DMS153 treated with DMSO at 0.1 percent for 48 hours (cell line): ENCODE results near the gene FCF1.

ENCODE experiments used
- DNase-seq: peaks from one replicate; lab custom pipeline; 2025; ENCODE audit not compliant: unreplicated experiment; lab: John Stamatoyannopoulos, UW

Gene FCF1

GRCh38 chr14:74712499-74713394, at the start of gene FCF1, which contains the start of gene AREL1:
Gene FCF1, plus strand, starts transcription at chr14:74713144. Its CDS starts 54 bp downstream, at chr14:74713198.
Gene AREL1, minus strand, starts transcription at chr14:74713080. Its CDS starts 27,465 bp downstream, at chr14:74685615.
- no peak for DNase-seq

- DNase-seq, result no peak
These were observed 49.1 kb upstream of the FCF1 start for GRCh38 chr14:74663884-74664283.

- no peak for DNase-seq
These were observed 48.2 kb upstream of the FCF1 start for GRCh38 chr14:74664717-74665116.

- DNase-seq, result no peak
These were observed 45.2 kb upstream of the FCF1 start for GRCh38 chr14:74667758-74668157.

GRCh38 chr14:74669256-74669655, 43.7 kb upstream of the FCF1 start:
- no peak for DNase-seq

GRCh38 chr14:74669846-74670245, 43.1 kb upstream of the FCF1 start:
- no peak for DNase-seq

GRCh38 chr14:74670726-74671411, 42.1 kb upstream of the FCF1 start:
- DNase-seq, result no peak

GRCh38 chr14:74671789-74672188, 41.2 kb upstream of the FCF1 start:
- no peak for DNase-seq

- no peak for DNase-seq
These were observed 39.2 kb upstream of the FCF1 start for GRCh38 chr14:74673768-74674167.

- no peak for DNase-seq
These were observed 37.7 kb upstream of the FCF1 start for GRCh38 chr14:74675219-74675618.

GRCh38 chr14:74682169-74682952, 30.6 kb upstream of the FCF1 start:
- no peak for DNase-seq

GRCh38 chr14:74683406-74683805, 29.5 kb upstream of the FCF1 start:
- DNase-seq, result no peak

GRCh38 chr14:74684434-74684833, 28.5 kb upstream of the FCF1 start:
- no peak for DNase-seq

- DNase-seq, result no peak
These were observed 27.9 kb upstream of the FCF1 start for GRCh38 chr14:74685056-74685455.

- no peak for DNase-seq
These were observed 26.8 kb upstream of the FCF1 start for GRCh38 chr14:74685921-74686678.

- no peak for DNase-seq
These were observed 21.5 kb upstream of the FCF1 start for GRCh38 chr14:74691456-74691855.

GRCh38 chr14:74693191-74693590, 19.8 kb upstream of the FCF1 start:
- no peak for DNase-seq

- DNase-seq, result no peak
These were observed 17.5 kb upstream of the FCF1 start for GRCh38 chr14:74695406-74695805.

GRCh38 chr14:74697011-74697410, 15.9 kb upstream of the FCF1 start:
- no peak for DNase-seq

- no peak for DNase-seq
These were observed 15.4 kb upstream of the FCF1 start for GRCh38 chr14:74697543-74697942.

GRCh38 chr14:74697976-74698375, 15.0 kb upstream of the FCF1 start:
- no peak for DNase-seq
